HG03432 (cell line): ENCODE measurements around the gene PPP2R2B.
"Not testable (repeated sequence)": the region's sequence is repeated elsewhere in the genome, so short reads cannot be mapped to it uniquely, and the experiment has no call there.

Experiments
- ATAC-seq: cut with Tn5 transposase; IDR thresholded peaks from one replicate; pipeline ENCODE4 v1.9.1; 2021; ENCODE audit warnings: mild to moderate bottlenecking, moderate library complexity; ENCODE audit not compliant: unreplicated experiment

Gene PPP2R2B

GRCh38 chr5:146565764-146566367, 312.7 kb downstream of the PPP2R2B start:
- ATAC-seq, result peak; percentile 95

GRCh38 chr5:146564007-146564762, 314.4 kb downstream of the PPP2R2B start:
- no peak for ATAC-seq

GRCh38 chr5:146562461-146562860, 316.1 kb downstream of the PPP2R2B start:
- no peak for ATAC-seq

- ATAC-seq, result no peak
These were observed 316.8 kb downstream of the PPP2R2B start for GRCh38 chr5:146561711-146562110.

- ATAC-seq, result no peak
These were observed 318.2 kb downstream of the PPP2R2B start for GRCh38 chr5:146560205-146560812.

- not testable (repeated sequence) for ATAC-seq
These were observed 321.7 kb downstream of the PPP2R2B start for GRCh38 chr5:146556884-146557283.

GRCh38 chr5:146553446-146553845, 325.1 kb downstream of the PPP2R2B start:
- ATAC-seq, result no peak

GRCh38 chr5:146549615-146550014, 328.9 kb downstream of the PPP2R2B start:
- ATAC-seq, result no peak

GRCh38 chr5:146548781-146549449, 329.6 kb downstream of the PPP2R2B start:
- no peak for ATAC-seq

- ATAC-seq, result no peak
These were observed 334.3 kb downstream of the PPP2R2B start for GRCh38 chr5:146544232-146544631.

GRCh38 chr5:146541958-146542849, 336.4 kb downstream of the PPP2R2B start:
- peak; percentile 98 for ATAC-seq

- no peak for ATAC-seq
These were observed 338.1 kb downstream of the PPP2R2B start for GRCh38 chr5:146540414-146540813.

GRCh38 chr5:146539973-146540372, 338.6 kb downstream of the PPP2R2B start:
- ATAC-seq, result no peak

- no peak for ATAC-seq
These were observed 340.1 kb downstream of the PPP2R2B start for GRCh38 chr5:146538432-146538831.

- ATAC-seq, result no peak
These were observed 344.7 kb downstream of the PPP2R2B start for GRCh38 chr5:146533882-146534281.

- peak; percentile 96 for ATAC-seq
These were observed 345.2 kb downstream of the PPP2R2B start for GRCh38 chr5:146533260-146533857.
